Measurements from ENCODE around the gene RYR1. TPM values are rescaled to one million over a fixed set of nuclear protein-coding genes. Genes with fewer than 3 reads are reported as not detected.

The RYR1 gene
- total RNA-seq, 1 donor from 2014 or later, result 1.3 TPM

DNA sequence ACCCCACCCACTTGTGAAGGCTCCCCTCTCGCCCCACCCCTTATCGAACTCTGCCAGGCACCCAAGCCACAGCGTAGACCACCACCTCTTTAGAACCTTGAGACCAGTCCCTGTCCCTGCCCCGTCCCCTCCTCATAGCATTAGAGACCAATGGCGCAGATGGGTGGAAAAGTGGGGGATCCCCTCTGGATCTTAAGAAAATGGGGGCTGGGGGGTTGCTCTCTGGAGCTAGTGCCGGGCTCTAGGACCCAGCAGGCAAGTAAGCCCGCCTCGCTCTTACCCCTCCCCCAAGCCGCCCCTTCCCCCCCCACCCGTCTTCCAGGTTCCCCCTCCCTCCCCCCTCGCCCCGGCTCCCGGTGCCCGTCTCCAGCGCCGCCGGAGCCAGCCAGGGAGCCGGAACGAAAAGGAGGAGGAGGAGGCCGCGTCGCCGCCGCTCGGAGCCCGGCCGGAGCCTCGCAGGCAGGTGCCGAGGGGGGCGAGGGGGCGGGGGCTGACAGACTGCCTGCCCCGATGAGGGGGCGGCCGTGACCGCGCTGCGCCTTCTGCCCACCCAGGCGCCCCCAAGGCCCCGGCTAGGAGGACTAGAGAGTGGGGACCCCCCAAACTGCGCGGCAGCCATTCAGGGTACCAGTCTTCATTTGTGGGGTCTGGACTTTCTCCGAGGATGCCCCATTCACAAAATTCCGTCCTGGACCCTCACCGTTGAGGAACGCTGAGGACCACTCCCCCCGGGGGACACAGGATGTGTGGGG, 45.0 kb upstream of the RYR1 start, which contains the start of gene SPRED3:
TSS of gene SPRED3 (plus strand) at position 349 of the 752 bp plus-strand sequence. CDS start 1,606 bp downstream, outside the sequence.
- Mint-ChIP-seq H3K4me1 (ENCODE audit: unreplicated experiment) (peaks cover 12% of the 10 kb centered on the region), H3K9me3 (ENCODE audit: unreplicated experiment) (no peaks in the 10 kb centered on the region), H3K27me3 (ENCODE audit: unreplicated experiment) (peaks cover 26% of the 10 kb centered on the region), H3K36me3 (ENCODE audit: low read depth, unreplicated experiment) (peaks cover 8% of the 10 kb centered on the region), H3K27ac (ENCODE audit: unreplicated experiment) (peak within 1 kb of the TSS; percentile 26), H3K4me3 (ENCODE audit: unreplicated experiment) (peak within 1 kb of the TSS; percentile 95)
- TF ChIP-seq, protein P1, sequence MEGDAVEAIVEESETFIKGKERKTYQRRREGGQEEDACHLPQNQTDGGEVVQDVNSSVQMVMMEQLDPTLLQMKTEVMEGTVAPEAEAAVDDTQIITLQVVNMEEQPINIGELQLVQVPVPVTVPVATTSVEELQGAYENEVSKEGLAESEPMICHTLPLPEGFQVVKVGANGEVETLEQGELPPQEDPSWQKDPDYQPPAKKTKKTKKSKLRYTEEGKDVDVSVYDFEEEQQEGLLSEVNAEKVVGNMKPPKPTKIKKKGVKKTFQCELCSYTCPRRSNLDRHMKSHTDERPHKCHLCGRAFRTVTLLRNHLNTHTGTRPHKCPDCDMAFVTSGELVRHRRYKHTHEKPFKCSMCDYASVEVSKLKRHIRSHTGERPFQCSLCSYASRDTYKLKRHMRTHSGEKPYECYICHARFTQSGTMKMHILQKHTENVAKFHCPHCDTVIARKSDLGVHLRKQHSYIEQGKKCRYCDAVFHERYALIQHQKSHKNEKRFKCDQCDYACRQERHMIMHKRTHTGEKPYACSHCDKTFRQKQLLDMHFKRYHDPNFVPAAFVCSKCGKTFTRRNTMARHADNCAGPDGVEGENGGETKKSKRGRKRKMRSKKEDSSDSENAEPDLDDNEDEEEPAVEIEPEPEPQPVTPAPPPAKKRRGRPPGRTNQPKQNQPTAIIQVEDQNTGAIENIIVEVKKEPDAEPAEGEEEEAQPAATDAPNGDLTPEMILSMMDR (IDR thresholded peaks at IDR 0.05; ENCODE audit: unreplicated experiment), result no peak
- DNase-seq (ENCODE audit: low spot score), result peak; percentile 33

DNA sequence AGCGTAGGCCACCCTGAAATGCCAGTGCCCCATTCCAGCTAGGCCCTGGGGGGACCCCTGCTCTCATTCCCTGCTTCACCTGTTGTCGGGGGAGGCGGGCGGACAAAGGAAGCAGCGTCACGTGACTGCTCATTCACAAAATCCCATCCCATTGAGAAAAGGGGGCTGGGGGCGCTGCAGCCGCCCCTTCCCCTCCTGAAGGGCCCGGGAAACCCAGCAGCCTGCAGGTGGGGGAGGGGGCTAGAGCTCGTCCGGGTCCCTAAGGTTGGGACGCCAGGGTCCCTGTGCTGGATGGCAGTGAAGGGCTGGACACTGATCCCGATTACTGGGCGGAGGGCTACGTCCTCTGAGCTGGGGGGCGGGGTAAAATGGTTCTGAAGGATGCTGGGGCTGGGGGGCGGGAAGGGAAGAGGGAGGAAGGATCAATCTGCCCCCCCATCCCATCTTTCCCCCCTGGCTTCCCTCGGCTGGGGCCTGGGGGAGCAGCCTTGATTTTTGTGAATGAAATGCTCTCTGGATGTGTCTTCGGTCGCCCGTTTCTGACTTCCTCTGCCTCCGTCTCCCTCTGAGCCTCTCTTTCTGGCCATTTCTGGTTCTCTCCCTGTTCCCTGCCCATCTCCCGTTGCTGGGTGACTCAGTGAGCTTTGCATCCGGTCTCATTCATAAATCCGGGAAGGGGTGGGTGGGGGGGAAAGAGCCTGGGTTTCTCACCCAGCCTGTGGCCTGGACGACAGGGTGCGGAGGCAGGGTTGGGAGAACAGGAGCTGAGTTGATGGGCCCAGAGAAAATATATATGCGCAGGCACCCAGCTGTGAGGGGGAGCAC, 44.2 kb upstream of the RYR1 start:
- peaks cover 27% of the 10 kb centered on the region for H3K27me3 Mint-ChIP-seq (ENCODE audit: unreplicated experiment)
- no peak overlapping the region for H3K27ac Mint-ChIP-seq (ENCODE audit: unreplicated experiment)
- H3K4me1 Mint-ChIP-seq (ENCODE audit: unreplicated experiment), result peaks cover 15% of the 10 kb centered on the region
- TF ChIP-seq, protein P1 (IDR thresholded peaks at IDR 0.05; ENCODE audit: unreplicated experiment), result no peak
- peaks cover 8% of the 10 kb centered on the region for H3K36me3 Mint-ChIP-seq (ENCODE audit: low read depth, unreplicated experiment)
- no peaks in the 10 kb centered on the region for H3K9me3 Mint-ChIP-seq (ENCODE audit: unreplicated experiment)
- DNase-seq (ENCODE audit: low spot score), result peak; percentile 15
- peak overlapping the region; percentile 89 for H3K4me3 Mint-ChIP-seq (ENCODE audit: unreplicated experiment)

DNA sequence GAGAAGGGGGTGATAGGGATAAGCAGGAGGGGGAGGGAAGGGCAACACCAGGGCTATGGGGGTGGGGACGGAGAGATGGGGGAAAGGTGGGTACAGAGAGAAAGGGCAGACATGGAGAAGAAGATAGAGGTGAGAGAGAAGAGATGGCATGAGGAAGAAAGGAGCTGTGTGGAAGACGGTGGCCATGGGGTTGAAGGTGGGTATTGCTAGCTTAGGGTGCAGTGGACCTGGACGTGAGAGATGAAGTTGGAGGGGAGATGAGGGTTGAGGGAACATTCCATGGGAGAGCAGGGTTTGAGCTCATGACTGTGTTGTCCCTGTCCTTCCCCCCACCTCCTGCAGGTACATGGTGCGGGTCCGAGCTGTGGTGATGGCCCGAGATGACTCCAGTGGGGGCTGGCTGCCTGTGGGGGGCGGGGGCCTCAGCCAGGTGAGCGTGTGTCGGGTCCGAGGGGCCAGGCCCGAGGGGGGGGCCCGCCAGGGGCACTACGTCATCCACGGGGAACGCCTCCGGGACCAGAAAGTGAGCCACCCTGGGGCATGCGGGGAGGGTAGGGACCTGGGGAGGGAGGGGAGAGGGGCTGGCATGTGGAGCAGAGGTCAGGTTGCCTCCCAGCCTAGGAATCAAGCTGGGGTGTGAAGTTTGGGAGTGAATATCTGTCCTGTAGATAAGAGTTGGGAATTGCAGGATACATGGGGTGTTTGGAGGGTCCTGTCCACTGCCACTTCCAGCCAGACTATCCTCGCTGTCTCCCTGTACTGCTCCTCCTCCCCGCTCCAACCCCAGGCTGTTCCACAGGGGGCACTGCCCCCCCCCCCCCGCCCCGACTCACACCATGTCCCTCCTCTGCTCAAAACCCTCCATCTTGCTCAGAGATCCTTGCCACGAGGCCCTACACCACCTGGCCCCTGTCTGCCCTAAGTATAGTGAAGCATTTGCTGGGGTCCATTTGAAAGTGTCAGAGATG, 43.2 kb upstream of the RYR1 start:
- no peaks in the 10 kb centered on the region for H3K9me3 Mint-ChIP-seq (ENCODE audit: unreplicated experiment)
- peaks cover 15% of the 10 kb centered on the region for H3K4me1 Mint-ChIP-seq (ENCODE audit: unreplicated experiment)
- peak overlapping the region; percentile 5 for H3K27ac Mint-ChIP-seq (ENCODE audit: unreplicated experiment)
- H3K27me3 Mint-ChIP-seq (ENCODE audit: unreplicated experiment), result peaks cover 31% of the 10 kb centered on the region
- TF ChIP-seq, protein P1 (IDR thresholded peaks at IDR 0.05; ENCODE audit: unreplicated experiment), result no peak
- peaks cover 8% of the 10 kb centered on the region for H3K36me3 Mint-ChIP-seq (ENCODE audit: low read depth, unreplicated experiment)
- peak overlapping the region; percentile 35 for H3K4me3 Mint-ChIP-seq (ENCODE audit: unreplicated experiment)
- DNase-seq (ENCODE audit: low spot score), result peak; percentile 22

DNA sequence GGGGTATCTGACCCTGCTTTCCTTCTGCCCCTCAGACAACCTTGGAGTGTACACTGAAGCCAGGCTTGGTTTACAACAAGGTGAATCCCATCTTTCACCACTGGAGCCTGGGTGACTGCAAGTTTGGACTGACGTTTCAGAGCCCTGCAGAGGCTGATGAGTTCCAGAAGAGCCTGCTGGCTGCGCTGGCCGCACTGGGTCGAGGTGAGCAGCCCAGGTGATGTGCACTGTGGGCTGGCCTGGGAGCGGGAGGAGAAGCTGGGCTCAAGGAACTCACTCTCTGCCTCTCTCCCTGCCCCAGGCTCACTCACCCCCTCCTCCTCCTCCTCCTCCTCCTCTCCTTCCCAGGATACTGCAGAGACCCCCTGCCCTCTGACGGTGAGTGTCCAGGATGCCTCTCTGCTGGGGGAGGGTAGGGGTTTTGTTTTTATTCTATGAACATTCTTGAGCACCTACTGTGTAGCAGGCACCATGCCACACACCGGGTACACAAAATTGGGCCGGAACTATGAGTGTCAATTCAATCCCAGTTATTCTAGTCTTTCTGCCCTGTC, 41.5 kb upstream of the RYR1 start:
- no peak overlapping the region for H3K27ac Mint-ChIP-seq (ENCODE audit: unreplicated experiment)
- H3K9me3 Mint-ChIP-seq (ENCODE audit: unreplicated experiment), result no peaks in the 10 kb centered on the region
- peaks cover 39% of the 10 kb centered on the region for H3K27me3 Mint-ChIP-seq (ENCODE audit: unreplicated experiment)
- DNase-seq (ENCODE audit: low spot score), result no peak
- peaks cover 15% of the 10 kb centered on the region for H3K4me1 Mint-ChIP-seq (ENCODE audit: unreplicated experiment)
- H3K36me3 Mint-ChIP-seq (ENCODE audit: low read depth, unreplicated experiment), result peaks cover 14% of the 10 kb centered on the region
- TF ChIP-seq, protein P1 (IDR thresholded peaks at IDR 0.05; ENCODE audit: unreplicated experiment), result no peak
- no peak overlapping the region for H3K4me3 Mint-ChIP-seq (ENCODE audit: unreplicated experiment)
